Measurements from ENCODE around the gene CLCN2. TPM values are rescaled to one million over a fixed set of nuclear protein-coding genes. Genes with fewer than 3 reads are reported as not detected.
A peak's percentile ranks its signal among the peaks of the same experiment; 100 is the strongest.

CLCN2 gene
- total and polyA plus RNA-seq, 10 donors: 1.6 to 6.4 (median 3.7) TPM

GRCh38 chr3:184372911-184373310 is 11.5 kb upstream of the CLCN2 start:
- H3K4me3 ChIP-seq: no peak overlapping the region
- WGBS, 5 donors: 34 to 91% (median 81%) methylated on average over 4 to 5 of the region's 5 CpGs
- no peak overlapping the region for H3K27ac ChIP-seq
- intact Hi-C loops (cut with DNase I; ENCODE audit: low total_unique reads): loop anchor here (5.0 kb wide), 1 partner anchor 169 kb away; no protein-coding TSS in a partner anchor
- peaks cover 6 to 49% (median 17%) of the 10 kb centered on the region in 6 donors for H3K4me1 ChIP-seq
- no peaks in the 10 kb centered on the region for H3K9me3 ChIP-seq
- DNase-seq: no peak
- no peak for TF ChIP-seq POLR2A (IDR thresholded peaks at IDR 0.05)
- peaks cover 0 to 19% (median 0%) of the 10 kb centered on the region in 7 donors for H3K27me3 ChIP-seq (replicated peaks in 1 of 7)
- H3K36me3 ChIP-seq: peaks cover 3 to 29% (median 12%) of the 10 kb centered on the region in 6 donors

GRCh38 chr3:184372296-184372821 is 11.0 kb upstream of the CLCN2 start:
- intact Hi-C loops (cut with DNase I; ENCODE audit: low total_unique reads): loop anchor here (5.0 kb wide), 1 partner anchor 170 kb away; no protein-coding TSS in a partner anchor
- Histone ChIP-seq H3K27me3 (replicated peaks in 1 of 7) (peaks cover 0 to 14% (median 0%) of the 10 kb centered on the region in 7 donors), H3K9me3 (no peaks in the 10 kb centered on the region), H3K27ac (peak overlapping the region in 2 of 8 donors; percentile 6 to 29), H3K36me3 (peaks cover 3 to 35% (median 16%) of the 10 kb centered on the region in 6 donors), H3K4me1 (peaks cover 6 to 44% (median 16%) of the 10 kb centered on the region in 6 donors), H3K4me3 (no peak overlapping the region)
- 63 to 80% (median 70%) methylated on average over 8 of the region's 8 CpGs for WGBS, 5 donors
- no peak for TF ChIP-seq POLR2A (IDR thresholded peaks at IDR 0.05)
- no peak for TF ChIP-seq POLR2AphosphoS5 (IDR thresholded peaks at IDR 0.05)
- TF ChIP-seq, protein P1, sequence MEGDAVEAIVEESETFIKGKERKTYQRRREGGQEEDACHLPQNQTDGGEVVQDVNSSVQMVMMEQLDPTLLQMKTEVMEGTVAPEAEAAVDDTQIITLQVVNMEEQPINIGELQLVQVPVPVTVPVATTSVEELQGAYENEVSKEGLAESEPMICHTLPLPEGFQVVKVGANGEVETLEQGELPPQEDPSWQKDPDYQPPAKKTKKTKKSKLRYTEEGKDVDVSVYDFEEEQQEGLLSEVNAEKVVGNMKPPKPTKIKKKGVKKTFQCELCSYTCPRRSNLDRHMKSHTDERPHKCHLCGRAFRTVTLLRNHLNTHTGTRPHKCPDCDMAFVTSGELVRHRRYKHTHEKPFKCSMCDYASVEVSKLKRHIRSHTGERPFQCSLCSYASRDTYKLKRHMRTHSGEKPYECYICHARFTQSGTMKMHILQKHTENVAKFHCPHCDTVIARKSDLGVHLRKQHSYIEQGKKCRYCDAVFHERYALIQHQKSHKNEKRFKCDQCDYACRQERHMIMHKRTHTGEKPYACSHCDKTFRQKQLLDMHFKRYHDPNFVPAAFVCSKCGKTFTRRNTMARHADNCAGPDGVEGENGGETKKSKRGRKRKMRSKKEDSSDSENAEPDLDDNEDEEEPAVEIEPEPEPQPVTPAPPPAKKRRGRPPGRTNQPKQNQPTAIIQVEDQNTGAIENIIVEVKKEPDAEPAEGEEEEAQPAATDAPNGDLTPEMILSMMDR (IDR thresholded peaks at IDR 0.05 in 8 of 11, conservative IDR thresholded peaks at IDR 0.05 in 3 of 11): no peak
- DNase-seq: no peak

DNA sequence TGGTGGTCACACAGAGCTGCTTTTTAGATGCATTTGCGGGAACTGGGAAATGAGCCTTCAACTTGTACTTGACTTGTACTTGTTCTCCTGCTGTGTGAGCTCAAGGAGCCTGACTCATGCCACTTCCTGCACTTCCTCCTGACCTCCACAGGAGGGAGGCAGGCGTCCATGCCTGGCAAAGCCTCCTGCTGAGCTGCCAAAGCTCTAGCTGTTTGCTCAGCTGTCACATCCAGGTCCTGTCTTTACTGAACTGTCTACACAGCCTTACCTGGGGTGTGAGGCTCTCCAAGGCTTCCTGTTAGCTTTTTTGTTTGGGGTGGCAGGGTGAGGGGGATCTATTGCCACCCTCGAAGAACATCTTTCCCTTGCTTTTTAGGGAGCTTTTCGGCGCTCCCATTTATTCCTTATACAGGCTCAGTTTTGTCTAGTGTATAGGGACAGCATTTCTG is 10.2 kb upstream of the CLCN2 start:
- H3K27me3 ChIP-seq (replicated peaks in 1 of 7): peaks cover 0 to 9% (median 0%) of the 10 kb centered on the region in 7 donors
- 46 to 49% (median 47%) methylated on average over 5 of the region's 5 CpGs for WGBS, 5 donors
- H3K27ac ChIP-seq: peak overlapping the region in 3 of 8 donors; percentile 9 to 29 (median 22)
- peak; percentile 86 for DNase-seq
- H3K36me3 ChIP-seq: peaks cover 3 to 43% (median 19%) of the 10 kb centered on the region in 6 donors
- TF ChIP-seq POLR2A (IDR thresholded peaks at IDR 0.05) (no peak), POLR2AphosphoS5 (IDR thresholded peaks at IDR 0.05) (peak in 2 of 3 donors; percentile 65 to 67)
- TF ChIP-seq, protein P1 (IDR thresholded peaks at IDR 0.05 in 8 of 11, conservative IDR thresholded peaks at IDR 0.05 in 3 of 11): peak; percentile 71 to 92 (median 86)
- H3K4me3 ChIP-seq: no peak overlapping the region
- peaks cover 6 to 41% (median 16%) of the 10 kb centered on the region in 6 donors for H3K4me1 ChIP-seq
- intact Hi-C loops (cut with DNase I; ENCODE audit: low total_unique reads): loop anchor here (5.0 kb wide), 1 partner anchor 171 kb away; no protein-coding TSS in a partner anchor
- no peaks in the 10 kb centered on the region for H3K9me3 ChIP-seq

DNA sequence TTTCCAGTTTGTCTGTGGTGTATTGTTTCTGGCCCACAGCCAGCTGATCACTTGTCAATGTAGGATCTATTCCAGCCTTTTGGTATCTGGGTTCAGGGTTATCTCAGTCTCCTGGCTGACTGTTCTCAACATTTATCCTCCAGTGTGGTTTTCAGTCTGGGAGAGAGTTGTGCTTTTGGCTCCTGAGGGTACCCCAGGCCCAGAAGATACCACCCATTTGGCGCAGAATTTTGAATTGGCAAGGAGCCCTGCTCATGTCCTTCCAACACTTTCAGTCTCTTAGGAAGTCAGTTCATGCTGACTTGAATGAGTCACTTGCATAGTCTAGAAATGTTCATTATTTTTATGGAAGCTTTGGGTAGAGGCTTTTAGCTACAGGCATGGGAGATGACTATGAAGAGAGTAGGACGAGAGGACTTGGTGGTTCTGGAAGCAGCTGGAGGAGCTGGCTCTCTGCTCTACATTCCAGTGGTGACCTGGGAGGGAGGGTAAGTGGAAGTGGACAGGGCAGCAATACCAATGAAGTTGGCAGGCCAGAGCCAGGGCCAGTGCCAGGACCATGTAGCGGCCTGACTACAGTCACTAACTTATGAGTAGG is 7.3 kb upstream of the CLCN2 start:
- 70 to 80% (median 73%) methylated on average over 3 of the region's 3 CpGs for WGBS, 5 donors
- no peak overlapping the region for H3K4me3 ChIP-seq
- peaks cover 16 to 64% (median 27%) of the 10 kb centered on the region in 6 donors for H3K4me1 ChIP-seq
- peaks cover 3 to 65% (median 24%) of the 10 kb centered on the region in 6 donors for H3K36me3 ChIP-seq
- no peaks in the 10 kb centered on the region for H3K9me3 ChIP-seq
- no peaks in the 10 kb centered on the region for H3K27me3 ChIP-seq (replicated peaks in 1 of 7)
- peak overlapping the region in 4 of 8 donors; percentile 28 to 60 (median 50) for H3K27ac ChIP-seq
- no peak for DNase-seq
- intact Hi-C loops (cut with DNase I; ENCODE audit: low total_unique reads): no loop called here
- TF ChIP-seq, protein P1 (IDR thresholded peaks at IDR 0.05 in 8 of 11, conservative IDR thresholded peaks at IDR 0.05 in 3 of 11): no peak
- peak in 1 of 3 donors; percentile 18 for TF ChIP-seq POLR2AphosphoS5 (IDR thresholded peaks at IDR 0.05)
- no peak for TF ChIP-seq POLR2A (IDR thresholded peaks at IDR 0.05)

Measured in spleen (tissue), 11 donors.